SH-SY5Y (cell line): ENCODE results near the gene RASD2.

Source experiments
- GATA2 ChIP-seq: IDR thresholded peaks from 2 replicates; pipeline ENCODE4 v1.6.1; 2011; ENCODE audit warnings: mild to moderate bottlenecking, low read depth, low read length
- GATA3 ChIP-seq: IDR thresholded peaks from 2 replicates; pipeline ENCODE4 v1.6.1; 2011; ENCODE audit warnings: low read depth, mild to moderate bottlenecking, low read length, moderate library complexity

Gene RASD2

GRCh38 chr22:35577799-35578659, 37.4 kb downstream of the RASD2 start:
- TF ChIP-seq GATA3: no peak

- TF ChIP-seq GATA2 (no peak), GATA3 (no peak)
These were observed 38.4 kb downstream of the RASD2 start for GRCh38 chr22:35578836-35579575.

- TF ChIP-seq GATA2 (no peak), GATA3 (no peak)
These were observed 39.9 kb downstream of the RASD2 start for GRCh38 chr22:35580351-35581022.

GRCh38 chr22:35581023-35581413, 40.4 kb downstream of the RASD2 start:
- no peak for TF ChIP-seq GATA3
- no peak for TF ChIP-seq GATA2

- no peak for TF ChIP-seq GATA3
- no peak for TF ChIP-seq GATA2
These were observed 41.7 kb downstream of the RASD2 start for GRCh38 chr22:35582218-35582860.

- TF ChIP-seq GATA3 (no peak), GATA2 (peak; percentile 89)
These were observed 42.4 kb downstream of the RASD2 start for GRCh38 chr22:35582861-35583670.

- no peak for TF ChIP-seq GATA3
These were observed 46.1 kb downstream of the RASD2 start for GRCh38 chr22:35586771-35587170.

- TF ChIP-seq GATA3 (no peak), GATA2 (no peak; the same call in 1 of the 2 replicates)
These were observed 46.8 kb downstream of the RASD2 start for GRCh38 chr22:35587447-35587870.

GRCh38 chr22:35587896-35588295, 47.3 kb downstream of the RASD2 start:
- TF ChIP-seq GATA2 (no peak), GATA3 (no peak)

GRCh38 chr22:35589071-35589755, 48.6 kb downstream of the RASD2 start:
- TF ChIP-seq GATA2 (no peak), GATA3 (no peak)

GRCh38 chr22:35589756-35590093, 49.1 kb downstream of the RASD2 start:
- TF ChIP-seq GATA3 (no peak), GATA2 (no peak)

GRCh38 chr22:35590634-35591295, 50.1 kb downstream of the RASD2 start:
- TF ChIP-seq GATA3 (no peak), GATA2 (no peak)
